Natural killer cell (primary cell): ENCODE data around the gene GIMAP1. TPM values are rescaled to one million over a fixed set of nuclear protein-coding genes. Genes with fewer than 3 reads are reported as not detected.

ENCODE experiments used
- ATAC-seq, 3 donors: fragments of 150-1000 bp in 2 of 3; fragments of 200-7000 bp in 1 of 3; cut with Tn5 transposase; 1 replicate in 1 of 3; 2 replicates in 2 of 3; pipeline ENCODE4 v1.10.0; 2021; ENCODE audit warnings: mild to moderate bottlenecking in 2 of 3, moderate library complexity in 2 of 3
- DNase-seq, 2 donors: peaks; one replicate each; pipeline versions ENCODE4 v3.0.0 to v3.0.0-alpha.2; 2013 to 2021; ENCODE audit warnings: mixed read lengths in 1 of 2
- H3K27ac ChIP-seq: one replicate; pipeline ENCODE4 v1.5.1; 2013; ENCODE audit warnings: mild to moderate bottlenecking, low read length
- H3K27me3 ChIP-seq: one replicate; pipeline ENCODE4 v1.6.1; 2013; ENCODE audit warnings: low read length; ENCODE audit not compliant: control insufficient read depth, insufficient read depth
- H3K36me3 ChIP-seq: one replicate; pipeline ENCODE4 v1.6.1; 2013; ENCODE audit warnings: low read length; ENCODE audit not compliant: control insufficient read depth, insufficient read depth
- H3K4me1 ChIP-seq: one replicate; pipeline ENCODE4 v1.6.1; 2013; ENCODE audit warnings: low read length; ENCODE audit not compliant: control insufficient read depth, insufficient read depth
- H3K4me3 ChIP-seq: one replicate; pipeline ENCODE4 v1.5.1; 2013; ENCODE audit warnings: low read length
- H3K9me3 ChIP-seq: one replicate; pipeline ENCODE4 v1.6.1; 2013; ENCODE audit warnings: low read length; ENCODE audit not compliant: control insufficient read depth, insufficient read depth
- H3K27ac Mint-ChIP-seq, 2 donors: one replicate each; pipeline ENCODE4 v1.8.0; 2022; ENCODE audit warnings: mild to moderate bottlenecking in 2 of 2, mixed read lengths in 2 of 2, moderate library complexity in 1 of 2
- H3K27me3 Mint-ChIP-seq, 2 donors: one replicate each; pipeline ENCODE4 v1.8.0; 2022; ENCODE audit warnings: low read depth in 2 of 2, mixed read lengths in 2 of 2
- H3K36me3 Mint-ChIP-seq: one replicate; pipeline ENCODE4 v1.8.0; 2022; ENCODE audit warnings: mixed read lengths
- H3K4me1 Mint-ChIP-seq, 2 donors: one replicate each; pipeline ENCODE4 v1.8.0; 2022; ENCODE audit warnings: mixed read lengths in 2 of 2
- H3K4me3 Mint-ChIP-seq: one replicate; pipeline ENCODE4 v1.8.0; 2022; ENCODE audit warnings: mild to moderate bottlenecking, moderate library complexity, mixed read lengths
- H3K9me3 Mint-ChIP-seq, 2 donors: one replicate each; pipeline ENCODE4 v1.8.0; 2022; ENCODE audit warnings: mixed read lengths in 2 of 2
- WGBS: methylation state at CpG from one replicate; pipeline ENCODE4 v1.1.7; 2013; ENCODE audit warnings: missing lambda C conversion rate; ENCODE audit not compliant: insufficient coverage; 5-methylcytosine and 5-hydroxymethylcytosine counted together
- intact Hi-C: fragments of 100-400 bp; cut with micrococcal nuclease; formaldehyde crosslinking; loops from one replicate; pipeline ENCODE4 v1.14.2; 2022
- total RNA-seq, 4 donors: library from RNA; stranded (reverse); fragments of 120-200 nt in 1 of 4; gene quantifications; one replicate each; pipeline versions ENCODE4 v1.2.3 to v1.2.4, GENCODE V29; 2013 to 2022
- TF ChIP-seq, protein P1 (sequence below): fragments of 200-600 bp; IDR thresholded peaks from one replicate; pipeline ENCODE4 v1.8.0; 2022; ENCODE audit warnings: antibody characterized with exemption

Gene GIMAP1
- total RNA-seq, 3 donors from 2014 or later (not counting 1 experiment from before 2014, with no cell fraction given) = 11.1 to 23.9 (median 13.3) TPM

DNA sequence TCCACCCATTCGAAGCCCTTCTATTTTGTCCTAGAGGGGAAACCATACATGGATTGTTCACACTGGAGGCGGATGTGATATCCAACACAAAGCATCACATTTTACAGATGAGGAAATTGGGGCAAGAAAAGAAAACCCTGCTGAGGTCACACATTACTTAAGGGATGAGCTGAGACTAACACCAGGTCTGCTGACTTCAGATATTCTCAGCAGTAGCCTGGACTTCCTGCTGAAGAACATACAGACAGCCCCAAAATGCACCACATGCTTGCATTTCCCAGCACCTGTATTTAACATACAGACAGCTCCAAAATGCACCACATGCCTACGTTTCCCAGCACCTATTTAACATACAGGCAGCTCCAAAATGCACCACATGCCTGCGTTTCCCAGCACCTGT, 32.0 kb downstream of the GIMAP1 start:
- Histone ChIP-seq H3K27ac (peak overlapping the region; percentile 41), H3K4me1 (peaks cover 63% of the 10 kb centered on the region), H3K27me3 (no peaks in the 10 kb centered on the region), H3K9me3 (no peaks in the 10 kb centered on the region), H3K4me3 (no peak overlapping the region), H3K36me3 (peaks cover 20% of the 10 kb centered on the region)
- peak; percentile 65 to 87 (median 77) for ATAC-seq
- Mint-ChIP-seq H3K27me3 (no peaks in the 10 kb centered on the region), H3K4me1 (peaks cover 73 to 79% of the 10 kb centered on the region in 2 donors), H3K36me3 (peaks cover 13% of the 10 kb centered on the region), H3K27ac (peak overlapping the region; percentile 83 to 86), H3K9me3 (no peaks in the 10 kb centered on the region), H3K4me3 (peak overlapping the region; percentile 35)
- TF ChIP-seq, protein P1, sequence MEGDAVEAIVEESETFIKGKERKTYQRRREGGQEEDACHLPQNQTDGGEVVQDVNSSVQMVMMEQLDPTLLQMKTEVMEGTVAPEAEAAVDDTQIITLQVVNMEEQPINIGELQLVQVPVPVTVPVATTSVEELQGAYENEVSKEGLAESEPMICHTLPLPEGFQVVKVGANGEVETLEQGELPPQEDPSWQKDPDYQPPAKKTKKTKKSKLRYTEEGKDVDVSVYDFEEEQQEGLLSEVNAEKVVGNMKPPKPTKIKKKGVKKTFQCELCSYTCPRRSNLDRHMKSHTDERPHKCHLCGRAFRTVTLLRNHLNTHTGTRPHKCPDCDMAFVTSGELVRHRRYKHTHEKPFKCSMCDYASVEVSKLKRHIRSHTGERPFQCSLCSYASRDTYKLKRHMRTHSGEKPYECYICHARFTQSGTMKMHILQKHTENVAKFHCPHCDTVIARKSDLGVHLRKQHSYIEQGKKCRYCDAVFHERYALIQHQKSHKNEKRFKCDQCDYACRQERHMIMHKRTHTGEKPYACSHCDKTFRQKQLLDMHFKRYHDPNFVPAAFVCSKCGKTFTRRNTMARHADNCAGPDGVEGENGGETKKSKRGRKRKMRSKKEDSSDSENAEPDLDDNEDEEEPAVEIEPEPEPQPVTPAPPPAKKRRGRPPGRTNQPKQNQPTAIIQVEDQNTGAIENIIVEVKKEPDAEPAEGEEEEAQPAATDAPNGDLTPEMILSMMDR = no peak
- peak in 1 of 2 donors; percentile 64 for DNase-seq
- intact Hi-C loops = no loop called here
- WGBS = 55% methylated on average over 3 of the region's 4 CpGs

- no peak overlapping the region for H3K4me3 Mint-ChIP-seq
- intact Hi-C loops = loop anchor here (5.0 kb wide), 1 partner anchor 34 kb away; the partner anchor contains the start of gene GIMAP1
- Histone ChIP-seq H3K4me1 (peaks cover 62% of the 10 kb centered on the region), H3K27me3 (no peaks in the 10 kb centered on the region), H3K27ac (no peak overlapping the region), H3K4me3 (no peak overlapping the region), H3K9me3 (no peaks in the 10 kb centered on the region), H3K36me3 (no peaks in the 10 kb centered on the region)
- ATAC-seq (no peak), DNase-seq (peak in 1 of 2 donors; percentile 17)
- 94% methylated on average over 2 of the region's 2 CpGs for WGBS
- H3K27ac Mint-ChIP-seq = no peak overlapping the region
- no peaks in the 10 kb centered on the region for H3K36me3 Mint-ChIP-seq
- H3K4me1 Mint-ChIP-seq = peaks cover 68 to 78% of the 10 kb centered on the region in 2 donors
- H3K9me3 Mint-ChIP-seq = peaks cover 2 to 5% of the 10 kb centered on the region in 2 donors
- no peaks in the 10 kb centered on the region for H3K27me3 Mint-ChIP-seq
- TF ChIP-seq, protein P1 = no peak
Observed at GRCh38 chr7:150751702-150752101, 35.3 kb downstream of the GIMAP1 start.

GRCh38 chr7:150753239-150753638, 36.8 kb downstream of the GIMAP1 start:
- Mint-ChIP-seq H3K9me3 (peaks cover 2 to 5% of the 10 kb centered on the region in 2 donors), H3K4me3 (no peak overlapping the region), H3K36me3 (no peaks in the 10 kb centered on the region), H3K27me3 (no peaks in the 10 kb centered on the region), H3K4me1 (peaks cover 57 to 67% of the 10 kb centered on the region in 2 donors), H3K27ac (peak overlapping the region; percentile 87 to 89)
- WGBS = 73% methylated on average over 6 of the region's 6 CpGs
- intact Hi-C loops = loop anchor here (5.0 kb wide), 1 partner anchor 36 kb away; the partner anchor contains the start of gene GIMAP1
- Histone ChIP-seq H3K36me3 (no peaks in the 10 kb centered on the region), H3K4me1 (peaks cover 47% of the 10 kb centered on the region), H3K4me3 (no peak overlapping the region), H3K27me3 (no peaks in the 10 kb centered on the region), H3K27ac (peak overlapping the region; percentile 71), H3K9me3 (no peaks in the 10 kb centered on the region)
- TF ChIP-seq, protein P1 = no peak
- no peak for ATAC-seq
- DNase-seq = peak in 1 of 2 donors; percentile 17
